CD4-positive, alpha-beta T cell treated with Interferon alpha-2 for 1 hour (primary cell): ENCODE measurements around the gene SBF2.
A peak's percentile ranks its signal among the peaks of the same experiment; 100 is the strongest.
"Not testable (repeated sequence)": the region's sequence is repeated elsewhere in the genome, so short reads cannot be mapped to it uniquely, and the experiment has no call there.

ENCODE experiments used
- DNase-seq, 2 donors: peaks; one replicate each; pipeline ENCODE4 v3.0.0-alpha.2; 2020 to 2022

SBF2 gene

DNA sequence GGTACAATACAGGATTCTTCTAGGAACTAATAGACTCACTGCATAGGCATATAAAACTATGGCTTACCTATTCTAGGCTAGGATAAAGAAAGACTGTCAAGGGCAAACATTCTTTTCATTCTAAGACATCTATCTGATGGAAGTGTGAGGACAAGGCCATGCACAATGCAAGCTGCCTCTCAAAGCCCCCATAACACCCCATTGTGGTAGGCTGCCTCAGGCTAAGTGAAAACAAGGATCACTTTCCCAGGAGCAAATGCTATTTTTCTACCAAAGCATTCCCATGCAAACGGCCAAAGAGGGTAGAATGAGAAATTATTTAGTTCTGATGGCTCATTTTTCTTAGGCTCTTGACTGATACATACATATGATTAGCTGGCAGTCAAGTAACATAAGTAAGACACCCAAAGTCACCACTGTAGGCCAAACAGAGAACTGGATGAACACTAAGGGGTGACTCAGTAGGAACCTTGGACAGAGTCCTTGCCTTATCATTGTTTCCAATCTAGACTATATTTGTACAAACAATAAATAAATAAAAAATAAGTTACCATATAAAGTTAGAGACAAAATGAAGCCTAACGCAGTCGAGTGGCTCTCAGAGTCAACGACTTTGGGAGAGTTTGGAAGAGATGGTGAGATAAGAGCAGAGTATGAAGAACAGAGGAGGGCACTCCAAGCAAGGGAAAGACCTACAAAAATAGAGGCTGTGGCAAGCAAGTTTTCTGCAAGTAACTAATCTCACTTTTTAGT is 303.6 kb downstream of the SBF2 start:
- no peak for DNase-seq

GRCh38 chr11:9987303-9987702 is 306.7 kb downstream of the SBF2 start:
- not testable (repeated sequence) for DNase-seq

DNA sequence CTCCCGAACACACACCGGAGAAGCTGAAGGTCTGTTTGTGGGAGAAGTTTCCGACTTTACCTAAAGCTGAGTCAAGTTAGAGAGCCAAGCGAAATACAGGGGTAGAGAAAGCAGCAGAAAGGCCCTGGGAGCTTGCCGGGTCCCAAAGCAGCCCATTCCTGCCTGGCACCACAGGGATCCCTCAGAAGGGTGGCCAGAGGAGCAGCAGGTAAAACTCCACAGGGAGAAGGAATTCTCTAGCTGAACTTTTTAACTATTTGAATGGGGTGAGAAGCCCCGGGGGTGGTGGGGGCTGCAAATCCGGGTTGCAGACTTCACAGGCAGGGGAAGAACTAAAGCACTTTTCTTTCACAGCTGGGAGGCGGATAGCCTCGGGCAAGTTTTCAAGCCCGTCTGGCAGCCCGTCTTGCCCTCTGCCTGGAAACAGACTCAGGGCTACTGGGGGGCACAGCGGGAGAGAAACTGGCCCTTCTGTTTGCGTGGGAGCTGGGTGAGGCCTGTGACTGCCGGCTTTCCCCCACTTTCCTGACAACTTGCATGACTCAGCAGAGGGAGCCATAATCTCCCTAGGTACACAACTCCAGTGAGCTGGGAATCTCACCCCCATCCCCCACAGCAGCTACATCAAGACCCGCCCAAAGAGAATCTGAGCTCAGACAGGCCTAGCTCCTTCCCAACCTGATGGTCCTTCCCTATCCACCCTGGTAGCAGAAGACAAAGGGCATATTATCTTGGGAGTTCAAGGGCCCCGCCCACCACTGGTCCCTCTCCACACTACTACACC is 311.0 kb downstream of the SBF2 start:
- no peak for DNase-seq

GRCh38 chr11:9982127-9982795 is 311.8 kb downstream of the SBF2 start:
- no peak for DNase-seq

DNA sequence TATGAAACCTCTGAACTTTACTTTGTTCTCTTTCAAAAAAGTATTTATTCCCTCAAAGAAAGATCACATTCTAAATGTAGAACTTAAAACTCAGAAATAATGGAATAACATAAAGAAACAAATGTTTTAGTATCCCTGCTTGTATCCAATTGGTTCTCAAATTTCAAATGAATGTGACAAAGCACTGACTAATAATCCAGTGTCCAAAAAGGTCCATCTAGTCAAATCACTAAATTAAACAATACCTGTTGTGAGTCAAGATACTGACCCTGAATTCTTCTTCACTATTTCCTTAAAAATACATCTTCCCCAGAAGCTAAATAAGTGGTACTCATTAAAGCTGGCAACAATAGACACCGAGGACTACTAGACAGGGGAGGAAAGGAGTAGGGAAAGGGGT is 313.1 kb downstream of the SBF2 start:
- no peak for DNase-seq

- DNase-seq: no peak
Observed at GRCh38 chr11:9977554-9977953, 316.5 kb downstream of the SBF2 start.

DNA sequence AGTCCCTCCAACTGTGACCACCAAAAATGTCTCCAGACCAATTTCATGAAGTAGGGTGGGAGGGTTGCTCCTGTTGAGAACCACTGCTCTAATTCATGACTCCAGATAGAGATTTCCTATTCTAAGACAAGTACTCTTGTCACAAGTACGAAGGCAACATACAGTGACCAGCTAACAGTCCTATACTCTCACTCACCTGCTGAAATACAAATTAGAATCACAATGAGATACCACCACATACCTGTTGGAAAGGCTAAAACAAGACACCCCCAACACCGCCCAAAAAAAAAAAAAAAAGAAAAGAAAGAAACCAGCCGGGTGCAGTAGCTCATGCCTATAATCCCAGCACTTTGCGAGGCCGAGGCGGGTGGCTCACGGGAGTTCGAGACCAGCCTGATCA is 319.6 kb downstream of the SBF2 start:
- no peak for DNase-seq

- no peak for DNase-seq
Observed at GRCh38 chr11:9973921-9974320, 320.1 kb downstream of the SBF2 start.

DNA sequence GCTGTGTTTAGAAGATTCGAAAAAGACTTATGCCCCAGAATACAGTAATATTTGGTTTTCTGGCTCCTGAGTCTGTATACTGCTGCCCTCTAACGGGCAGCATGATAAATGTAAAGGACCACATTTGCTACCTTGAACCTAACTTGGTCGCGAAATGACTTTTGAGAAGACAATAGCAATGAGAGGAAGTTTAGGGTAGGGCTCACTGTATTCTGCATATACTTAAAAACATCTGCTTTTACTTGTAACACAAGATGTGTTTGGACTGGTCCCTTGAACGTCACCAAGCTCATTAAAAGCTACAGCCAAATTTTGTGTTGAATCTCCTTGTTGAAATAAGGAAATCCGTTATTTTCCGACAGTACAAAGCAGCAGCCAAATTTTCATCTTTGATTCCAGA is 321.0 kb downstream of the SBF2 start:
- peak; percentile 17 to 47 for DNase-seq

DNA sequence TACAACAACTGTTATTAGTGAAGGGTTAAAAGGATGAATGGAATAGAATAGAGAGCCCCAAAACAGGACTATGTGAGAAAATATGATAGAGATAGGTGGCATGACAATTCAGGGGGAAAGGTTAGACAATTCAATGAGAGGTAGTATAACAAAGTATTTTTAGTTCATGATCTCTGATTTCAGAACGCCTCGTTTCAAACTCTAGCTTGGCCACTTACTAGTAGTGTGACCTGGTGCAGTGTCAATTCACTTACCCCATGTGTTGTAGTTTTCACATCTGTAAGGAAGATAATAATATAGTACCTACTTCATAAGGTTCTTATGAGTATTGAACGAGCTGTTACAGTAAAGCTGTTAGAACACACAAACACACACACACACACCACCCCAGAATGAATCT is 322.1 kb downstream of the SBF2 start:
- DNase-seq: no peak

DNA sequence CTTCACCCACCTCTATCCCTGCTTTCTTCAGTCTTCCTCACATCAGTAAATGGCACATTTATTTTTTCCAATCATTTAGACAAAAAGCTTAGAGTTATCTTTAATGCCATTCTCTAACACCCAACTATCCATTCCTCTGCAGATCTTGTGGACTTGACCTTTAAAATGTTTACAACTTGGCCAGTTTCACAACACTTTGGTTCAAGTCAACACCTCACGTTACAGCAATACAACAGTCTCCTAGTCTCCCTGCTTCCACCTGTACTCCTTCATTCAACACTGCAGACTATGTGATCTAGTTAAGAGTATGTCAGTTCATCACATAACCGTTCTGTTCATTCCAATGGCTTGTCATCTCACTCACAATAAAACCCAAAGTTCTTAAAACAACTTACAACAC is 325.0 kb downstream of the SBF2 start:
- DNase-seq: no peak

GRCh38 chr11:9962722-9963121 is 331.3 kb downstream of the SBF2 start:
- no peak for DNase-seq

DNA sequence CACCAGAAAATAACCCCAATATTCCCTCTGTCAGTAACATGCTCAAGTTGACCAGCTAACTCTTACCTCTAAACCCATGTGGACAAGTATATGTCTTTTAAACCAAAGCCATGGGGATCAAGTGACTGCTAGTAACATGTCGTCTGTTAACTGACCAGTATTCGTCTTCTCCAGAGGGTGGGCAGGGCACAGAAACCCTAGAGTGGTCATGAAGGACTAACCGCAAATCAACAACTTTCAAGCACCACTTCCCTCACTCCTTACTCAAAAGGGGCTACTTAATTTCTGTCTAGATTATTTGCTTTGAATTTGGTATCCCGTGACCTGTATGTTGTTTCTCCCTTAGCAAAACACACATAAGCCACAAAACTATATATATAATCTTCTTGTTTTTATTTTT is 336.9 kb downstream of the SBF2 start:
- no peak for DNase-seq

GRCh38 chr11:9956483-9956882 is 337.5 kb downstream of the SBF2 start:
- DNase-seq: no peak

GRCh38 chr11:9955391-9955790 is 338.6 kb downstream of the SBF2 start:
- no peak for DNase-seq

- DNase-seq: no peak
Observed at GRCh38 chr11:9953994-9954626, 339.9 kb downstream of the SBF2 start.

DNA sequence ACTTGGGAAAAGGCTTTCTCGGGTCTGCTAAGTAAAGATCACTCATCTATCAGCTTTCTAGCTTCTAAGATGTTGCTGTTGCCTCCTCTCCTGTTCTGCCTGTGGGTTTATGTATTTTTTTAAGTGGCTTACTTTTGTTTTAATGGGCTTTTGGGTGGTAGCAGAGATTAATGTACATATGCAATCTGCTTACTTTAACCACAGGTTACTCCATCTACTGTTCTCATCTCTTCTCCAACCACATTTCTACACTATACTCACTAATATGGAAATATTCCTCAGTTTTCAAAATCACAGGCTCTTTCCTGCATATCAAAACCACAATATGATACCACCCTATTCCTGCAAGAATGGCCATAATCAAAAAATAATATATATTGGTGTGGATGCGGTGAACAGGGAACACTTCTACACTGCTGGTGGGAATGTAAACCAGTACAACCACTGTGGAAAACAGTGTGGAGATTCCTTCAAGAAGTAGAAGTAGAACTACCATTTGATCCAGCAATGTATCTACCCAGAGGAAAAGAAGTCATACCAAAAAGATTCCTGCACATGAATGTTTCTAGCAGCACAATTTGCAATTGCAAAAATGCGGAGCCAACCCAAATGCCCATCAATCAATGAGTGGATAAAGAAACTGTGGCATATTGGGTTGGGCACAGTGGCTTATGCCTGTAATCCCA is 341.4 kb downstream of the SBF2 start:
- DNase-seq: no peak

DNA sequence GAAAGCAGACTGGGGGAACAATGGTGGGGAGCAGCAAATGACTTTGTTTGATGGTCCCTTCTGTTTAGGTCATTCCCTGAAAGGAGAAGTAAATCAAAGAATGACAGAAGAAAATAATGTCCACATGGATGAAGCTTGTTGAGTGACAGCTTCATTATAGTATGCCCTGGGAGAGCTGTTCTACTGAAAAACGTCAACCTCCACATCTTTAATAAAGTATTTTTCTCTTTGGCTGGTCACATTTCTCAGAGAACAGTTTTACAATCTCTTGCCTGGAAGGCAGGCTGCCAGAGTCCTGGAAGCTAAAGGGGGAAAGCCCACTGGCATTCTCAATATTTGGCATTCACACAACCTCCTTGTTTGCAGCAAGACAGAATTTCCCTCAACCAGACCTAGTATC is 342.2 kb downstream of the SBF2 start:
- no peak for DNase-seq

DNA sequence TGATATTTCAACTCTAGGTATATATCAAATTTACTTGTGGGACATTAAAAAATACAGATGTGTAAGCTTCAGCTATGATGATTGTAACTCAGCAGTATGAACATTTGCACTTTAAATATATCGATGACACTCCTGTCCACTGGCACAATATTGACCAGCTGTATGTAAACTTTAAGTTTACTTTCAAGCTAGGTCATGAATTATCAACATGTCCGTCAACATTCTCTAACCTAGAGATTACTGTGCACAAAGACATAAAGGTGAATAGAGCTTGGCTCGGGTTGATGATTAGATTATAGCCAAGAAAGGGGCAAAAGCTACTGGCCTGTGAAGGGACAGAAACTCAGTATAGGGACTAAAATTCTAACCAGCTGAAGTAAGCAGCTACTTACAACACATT is 343.6 kb downstream of the SBF2 start:
- DNase-seq: no peak

DNA sequence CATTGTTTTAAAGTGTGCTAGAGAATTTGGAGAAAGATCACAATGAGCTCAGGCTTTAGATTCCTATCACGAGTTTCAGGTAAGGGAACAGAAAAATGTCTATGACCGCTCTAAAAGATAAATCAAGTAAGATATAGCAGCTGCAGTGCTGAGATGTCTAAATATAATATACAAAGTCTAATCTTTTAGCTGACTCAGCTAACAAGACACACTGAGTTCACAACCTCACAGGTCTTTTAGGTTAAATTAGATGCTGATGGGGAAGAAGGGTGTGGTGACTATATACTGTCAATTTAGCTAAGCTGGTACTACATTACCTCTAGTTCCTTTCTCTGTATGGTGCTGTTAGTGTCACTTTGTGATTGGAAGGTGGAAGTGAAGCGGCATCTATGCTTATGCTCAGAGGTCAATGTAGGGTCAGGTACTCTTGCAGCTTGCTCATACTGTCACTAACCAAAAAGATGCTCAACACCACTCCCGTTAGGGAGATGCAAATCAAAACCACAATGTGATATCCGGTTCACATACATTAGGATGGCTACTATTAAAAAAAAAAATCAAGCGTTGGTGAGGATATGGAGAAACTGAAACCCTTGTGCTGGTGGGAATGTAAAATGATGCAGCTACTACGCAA is 346.7 kb downstream of the SBF2 start:
- DNase-seq: peak in 1 of 2 donors; percentile 3

DNA sequence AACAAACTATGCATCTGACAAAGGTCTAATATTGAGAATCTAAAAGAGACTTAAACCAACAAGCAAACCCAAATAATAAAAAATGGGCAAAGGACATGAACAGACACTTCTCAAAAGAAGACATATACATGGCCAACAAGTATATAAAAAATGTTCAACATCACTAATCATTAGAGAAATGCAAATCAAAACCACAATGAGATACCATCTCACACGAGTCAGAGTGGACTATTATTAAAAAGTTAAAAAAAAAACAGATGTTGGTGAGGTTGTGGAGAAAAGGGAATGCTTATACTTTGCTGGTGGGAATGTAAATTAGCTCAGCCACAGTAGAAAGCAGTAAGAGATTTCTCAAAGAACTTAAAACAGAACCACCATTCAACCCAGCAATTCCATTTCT is 348.3 kb downstream of the SBF2 start:
- DNase-seq: not testable (repeated sequence)

DNA sequence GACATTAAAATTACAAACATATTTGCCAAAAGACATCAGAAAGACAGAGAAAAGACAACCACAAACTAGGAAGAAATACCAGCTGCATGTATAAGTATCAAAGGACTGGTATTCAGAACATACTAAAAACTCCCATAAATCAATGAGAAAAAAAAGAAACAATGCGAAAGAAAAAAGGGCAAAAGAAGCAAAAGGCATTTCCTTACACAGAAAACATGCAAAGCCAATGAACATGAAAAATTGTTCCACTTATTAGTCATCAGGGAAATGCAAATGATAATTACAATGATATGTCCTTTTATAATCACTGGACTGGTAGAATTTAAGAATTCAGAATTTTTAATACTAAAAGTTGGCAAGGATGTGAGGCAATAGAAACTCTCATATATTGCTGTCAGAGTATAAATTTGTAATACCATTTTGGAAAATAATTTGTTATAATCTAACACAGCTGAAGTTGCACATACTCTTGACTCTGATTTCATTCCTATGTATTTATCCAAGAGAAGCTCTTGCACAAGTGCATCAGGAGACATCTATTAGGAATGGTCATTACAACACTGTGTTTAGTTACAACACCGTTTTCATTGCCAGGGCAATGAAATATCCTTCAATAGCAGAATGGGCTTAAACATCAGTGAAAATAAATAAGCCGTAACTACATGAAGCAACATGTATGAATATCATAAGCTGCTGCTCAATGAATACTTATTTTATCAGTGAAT is 350.5 kb downstream of the SBF2 start:
- DNase-seq: no peak
